GM12878 (cell line): ENCODE data around the gene NPAS1.

ENCODE experiments used
- CBFB ChIP-seq: IDR thresholded peaks from 2 replicates; pipeline ENCODE4 v1.6.1; 2016; ENCODE audit warnings: antibody characterized with exemption, low read depth
- CTCF ChIP-seq, 3 experiments: IDR thresholded peaks in 2 of 3; conservative IDR thresholded peaks in 1 of 3; 2 replicates each; pipeline ENCODE4 v1.5.1; 2011; ENCODE audit warnings: low read depth in 3 of 3, low read length in 3 of 3, mild to moderate bottlenecking in 3 of 3, control low read depth in 2 of 3, moderate library complexity in 2 of 3, inconsistent platforms in 1 of 3, mixed read lengths in 1 of 3; ENCODE audit not compliant: control insufficient read depth in 2 of 3, insufficient read depth in 1 of 3; ENCODE audit errors: extremely low read depth in 1 of 3
- MTA3 ChIP-seq: IDR thresholded peaks from 2 replicates; pipeline ENCODE4 v1.6.1; 2012; ENCODE audit warnings: low read length, inconsistent platforms, borderline replicate concordance
- REST ChIP-seq: IDR thresholded peaks from 2 replicates; pipeline ENCODE4 v1.6.1; 2012; ENCODE audit warnings: mild to moderate bottlenecking, low read depth, low read length
- SUPT20H ChIP-seq: IDR thresholded peaks from 2 replicates; pipeline ENCODE4 v1.6.1; 2011; ENCODE audit warnings: low read depth, mild to moderate bottlenecking, low read length, moderate library complexity, borderline replicate concordance; ENCODE audit not compliant: control insufficient read depth

- no peak for TF ChIP-seq REST
- no peak for TF ChIP-seq CTCF (IDR thresholded peaks at IDR 0.05 in 2 of 3, conservative IDR thresholded peaks at IDR 0.05 in 1 of 3; ENCODE audit: control insufficient read depth in 2 of 3, extremely low read depth in 1 of 3, insufficient read depth in 1 of 3, low read depth in 3 of 3, low read length in 3 of 3)
- TF ChIP-seq MTA3: no peak
- TF ChIP-seq SUPT20H: no peak
- no peak for TF ChIP-seq CBFB
Observed at GRCh38 chr19:47047763-47048405, 28.2 kb downstream of the NPAS1 start.
